ENCODE results near the gene TMEM63C. TPM values are rescaled to one million over a fixed set of nuclear protein-coding genes. Genes with fewer than 3 reads are reported as not detected.

Gene TMEM63C
- total and polyA plus RNA-seq, 8 donors = 0.14 to 8.8 (median 1.4) TPM; not detected in 2

- Histone ChIP-seq H3K9me3 (no peaks in the 10 kb centered on the region), H3K4me3 (no peak overlapping the region), H3K4me1 (no peaks in the 10 kb centered on the region), H3K27ac (no peak overlapping the region), H3K27me3 (peaks cover 0 to 48% (median 6%) of the 10 kb centered on the region in 3 donors), H3K36me3 (no peaks in the 10 kb centered on the region)
- no peak for TF ChIP-seq POLR2A (IDR thresholded peaks at IDR 0.05)
- no peak for TF ChIP-seq CTCF (IDR thresholded peaks at IDR 0.05)
- TF ChIP-seq EP300 (IDR thresholded peaks at IDR 0.05) = no peak
- TF ChIP-seq POLR2AphosphoS5 (IDR thresholded peaks at IDR 0.05) = no peak
- DNase-seq = no peak
- 81 to 85% (median 83%) methylated on average over 4 of the region's 4 CpGs for WGBS, 5 donors
- intact Hi-C loops (cut with DNase I; ENCODE audit: low total_unique reads) = no loop called here
These were observed 30.7 kb downstream of the TMEM63C start for GRCh38 chr14:77212097-77212870.

DNA sequence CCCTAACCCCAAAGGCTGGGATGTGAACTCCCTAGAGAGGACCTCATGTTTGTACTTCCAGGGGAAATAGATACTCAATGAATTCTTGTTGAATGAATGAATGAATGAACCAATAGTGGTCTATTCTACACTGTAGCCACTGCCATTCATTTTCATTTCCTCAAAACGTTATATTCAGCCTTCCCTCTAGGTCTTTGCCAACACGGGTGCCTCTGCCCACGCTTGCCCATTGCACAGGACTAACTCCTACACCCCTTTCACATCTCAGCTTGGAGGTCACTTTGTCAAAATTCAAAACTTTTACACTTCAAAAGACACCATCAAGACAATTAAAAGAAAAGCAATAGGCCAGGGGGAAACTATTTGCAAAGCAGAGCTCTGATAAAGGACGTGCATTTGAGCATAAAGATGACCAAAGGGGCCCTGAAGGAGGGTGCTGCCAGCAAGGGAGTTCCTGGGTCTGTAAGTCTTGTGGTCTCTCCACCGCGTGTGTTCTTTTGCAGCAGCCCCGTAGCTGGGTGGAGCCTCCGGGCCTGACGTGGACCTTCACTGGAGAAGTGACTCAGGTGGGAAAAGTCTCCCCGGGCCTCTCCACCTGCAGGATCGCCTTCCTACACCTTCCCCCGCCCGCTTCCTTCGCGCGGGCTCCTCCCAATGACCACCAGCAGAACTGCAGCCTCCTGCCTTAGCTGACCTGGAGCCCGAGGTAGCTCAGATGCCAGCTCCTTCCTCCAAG lies 31.5 kb downstream of the TMEM63C start:
- Histone ChIP-seq H3K4me1 (no peaks in the 10 kb centered on the region), H3K9me3 (no peaks in the 10 kb centered on the region), H3K36me3 (no peaks in the 10 kb centered on the region), H3K27me3 (peaks cover 0 to 53% (median 6%) of the 10 kb centered on the region in 3 donors), H3K4me3 (no peak overlapping the region), H3K27ac (no peak overlapping the region)
- intact Hi-C loops (cut with DNase I; ENCODE audit: low total_unique reads) = no loop called here
- TF ChIP-seq CTCF (IDR thresholded peaks at IDR 0.05) (peak in 3 of 7 experiments; percentile 17 to 40 (median 29)), POLR2AphosphoS5 (IDR thresholded peaks at IDR 0.05) (no peak)
- DNase-seq = peak; percentile 51 to 75
- 10 to 21% (median 12%) methylated on average over 8 to 17 of the region's 17 CpGs for WGBS, 5 donors

GRCh38 chr14:77213679-77214016 lies 32.0 kb downstream of the TMEM63C start:
- H3K4me1 ChIP-seq = no peaks in the 10 kb centered on the region
- WGBS, 5 donors = 26 to 31% (median 29%) methylated on average over 6 of the region's 6 CpGs
- H3K36me3 ChIP-seq = no peaks in the 10 kb centered on the region
- no peak overlapping the region for H3K27ac ChIP-seq
- H3K4me3 ChIP-seq = no peak overlapping the region
- no peaks in the 10 kb centered on the region for H3K9me3 ChIP-seq
- TF ChIP-seq POLR2A (IDR thresholded peaks at IDR 0.05) (no peak), CTCF (IDR thresholded peaks at IDR 0.05) (no peak), POLR2AphosphoS5 (IDR thresholded peaks at IDR 0.05) (no peak), EP300 (IDR thresholded peaks at IDR 0.05) (no peak)
- intact Hi-C loops (cut with DNase I; ENCODE audit: low total_unique reads) = no loop called here
- H3K27me3 ChIP-seq = peaks cover 0 to 53% (median 6%) of the 10 kb centered on the region in 3 donors
- DNase-seq = no peak

DNA sequence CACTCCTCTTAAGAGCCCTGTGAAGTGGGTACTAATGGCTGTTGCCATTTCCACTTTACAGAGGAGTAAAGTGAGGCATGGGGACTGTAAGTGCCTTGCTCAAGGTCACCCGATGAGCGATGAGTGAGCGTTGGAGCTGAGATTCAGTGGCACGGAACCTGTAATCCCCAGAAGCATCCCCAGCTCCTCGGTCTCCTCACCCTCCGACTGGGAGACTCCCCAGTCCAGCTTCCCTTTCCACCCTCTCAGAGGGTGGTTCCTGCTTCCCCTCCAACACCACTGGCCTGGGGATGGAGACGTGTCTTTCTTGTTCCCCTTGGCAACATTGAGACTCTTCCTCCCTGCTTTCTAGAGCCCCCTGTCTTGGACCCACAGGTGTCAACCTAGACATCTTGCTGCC lies 32.6 kb downstream of the TMEM63C start:
- Histone ChIP-seq H3K4me1 (no peaks in the 10 kb centered on the region), H3K27me3 (peaks cover 0 to 55% (median 6%) of the 10 kb centered on the region in 3 donors), H3K9me3 (no peaks in the 10 kb centered on the region), H3K27ac (no peak overlapping the region), H3K4me3 (no peak overlapping the region), H3K36me3 (no peaks in the 10 kb centered on the region)
- 73 to 87% (median 81%) methylated on average over 7 of the region's 7 CpGs for WGBS, 5 donors
- no peak for DNase-seq
- TF ChIP-seq CTCF (IDR thresholded peaks at IDR 0.05) (no peak), POLR2A (IDR thresholded peaks at IDR 0.05) (no peak)
- intact Hi-C loops (cut with DNase I; ENCODE audit: low total_unique reads) = no loop called here
